ENCODE results near the gene TRO. TPM values are rescaled to one million over a fixed set of nuclear protein-coding genes. Genes with fewer than 3 reads are reported as not detected.

TRO gene
- polyA plus RNA-seq, 12 donors, result 95.9 to 163 (median 116) TPM; not detected in 1

DNA sequence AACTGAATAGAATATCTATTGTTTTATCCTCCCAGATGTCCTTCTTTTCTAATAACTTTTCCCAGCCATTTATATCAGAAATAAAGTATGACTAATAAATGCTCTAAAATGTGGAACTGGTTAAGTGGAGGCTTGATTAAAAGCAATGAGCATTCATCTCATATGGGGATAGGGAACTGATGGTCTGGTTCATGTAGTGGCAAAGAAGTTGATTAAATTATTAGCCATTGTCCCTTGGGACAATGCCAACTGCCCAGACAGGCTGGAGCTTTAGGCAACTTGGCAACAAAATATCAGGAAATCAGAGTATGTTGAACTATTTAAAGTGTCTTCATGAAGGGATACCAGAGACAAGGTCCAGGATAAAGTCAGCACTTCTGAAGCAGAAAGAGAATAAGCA is 24.2 kb downstream of the TRO start:
- no peak for DNase-seq

DNA sequence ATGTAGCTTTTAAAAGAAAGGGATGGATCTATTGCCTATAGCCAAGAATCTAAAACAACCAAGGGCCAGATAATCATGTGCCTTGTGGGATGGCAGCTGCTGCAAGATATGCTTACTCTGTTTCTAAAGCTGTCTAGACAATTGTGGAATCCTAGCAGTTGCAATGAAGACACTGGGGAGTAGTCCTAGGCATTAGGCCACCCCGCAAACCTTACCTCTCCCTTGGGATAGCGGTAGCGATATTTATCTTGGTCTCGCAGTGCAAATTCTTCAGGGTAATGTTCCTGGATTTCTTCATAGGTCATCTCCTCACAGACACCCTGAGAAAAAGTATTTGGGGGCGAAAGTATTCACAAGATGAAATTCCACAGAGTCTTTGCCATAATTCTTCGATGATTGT is 24.6 kb downstream of the TRO start:
- no peak for DNase-seq

DNA sequence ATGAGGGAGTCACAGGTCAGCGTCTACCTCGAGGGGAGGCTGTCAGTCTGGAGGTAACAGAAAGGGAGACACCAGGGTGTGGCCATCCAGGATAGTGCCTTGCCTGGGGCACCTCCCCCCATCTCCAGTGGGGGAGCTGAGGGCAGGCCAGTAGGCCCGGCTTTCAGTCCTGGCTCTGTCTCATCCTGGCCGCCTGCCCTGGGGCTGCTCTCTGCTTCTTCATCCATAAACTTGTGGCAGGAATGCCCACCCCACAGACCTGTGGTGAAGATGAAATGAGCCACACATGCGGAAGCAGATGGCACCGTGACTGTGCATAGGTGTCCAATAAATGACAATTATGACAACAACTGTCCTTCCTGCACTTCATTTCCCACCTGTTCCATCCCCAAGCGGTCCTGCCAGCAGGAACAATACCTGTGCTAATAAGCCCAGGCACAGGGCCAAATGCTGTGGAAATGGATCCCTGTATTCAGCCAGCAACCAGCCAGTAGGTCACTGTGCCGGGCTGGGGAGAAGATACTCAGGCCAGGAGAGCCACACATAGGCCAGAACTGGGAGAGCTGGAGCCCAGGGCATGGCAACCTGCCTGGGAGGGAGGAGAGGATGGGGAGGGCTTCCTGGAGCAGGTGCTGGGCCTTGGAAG is 30.2 kb downstream of the TRO start:
- no peak for DNase-seq

DNA sequence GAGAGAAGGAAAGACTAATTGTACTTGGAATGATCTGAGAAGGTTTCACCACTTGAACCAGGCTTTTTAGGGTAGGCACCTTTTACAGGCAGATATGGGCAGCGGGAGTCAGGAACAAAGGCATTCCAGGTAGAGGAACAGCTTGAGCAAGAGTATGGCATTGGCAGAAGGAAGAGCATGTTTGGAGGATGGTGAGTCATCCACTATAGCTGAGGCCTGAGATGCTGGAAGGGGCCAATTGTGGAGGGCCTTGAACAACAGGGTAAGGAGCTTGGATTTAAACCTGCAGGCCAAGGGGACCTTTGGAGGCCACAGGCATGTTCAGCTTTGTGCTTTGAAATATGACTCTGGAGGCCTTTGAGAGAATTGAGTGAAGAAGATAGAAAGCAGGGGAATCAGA is 41.1 kb downstream of the TRO start:
- no peak for DNase-seq

DNA sequence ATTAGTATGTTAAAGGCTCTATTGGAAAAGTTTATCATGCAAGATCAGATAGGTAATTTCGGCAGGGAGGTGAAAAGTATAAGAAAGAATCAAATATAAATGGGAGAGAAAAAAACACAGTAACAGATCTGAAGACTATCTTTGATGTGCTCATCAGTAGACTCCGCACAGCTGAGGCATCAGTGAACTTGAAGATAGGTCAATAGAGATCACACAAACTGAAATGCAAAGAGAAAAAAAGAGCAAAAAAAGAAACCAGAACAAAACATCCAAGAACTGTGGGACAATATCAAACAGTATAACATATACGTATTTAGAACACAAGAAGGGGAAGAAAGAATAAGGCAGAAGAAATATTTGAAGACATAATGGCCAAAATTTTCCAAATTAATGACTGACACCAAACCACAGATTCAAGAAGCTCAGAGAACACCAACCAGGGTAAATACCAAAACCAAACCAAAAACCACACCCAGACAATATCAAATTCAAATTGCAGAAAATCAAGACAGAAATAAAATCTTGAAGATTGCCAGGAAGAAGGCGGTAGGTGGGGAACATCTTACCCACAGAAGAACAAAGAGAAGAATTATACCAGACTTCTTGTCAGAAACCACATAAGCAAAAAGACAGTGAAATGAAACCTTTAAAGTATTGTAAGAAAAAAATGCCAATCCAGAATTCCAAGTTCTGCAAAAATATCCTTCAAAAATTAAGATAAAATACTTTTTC is 44.3 kb downstream of the TRO start:
- no peak for DNase-seq

DNA sequence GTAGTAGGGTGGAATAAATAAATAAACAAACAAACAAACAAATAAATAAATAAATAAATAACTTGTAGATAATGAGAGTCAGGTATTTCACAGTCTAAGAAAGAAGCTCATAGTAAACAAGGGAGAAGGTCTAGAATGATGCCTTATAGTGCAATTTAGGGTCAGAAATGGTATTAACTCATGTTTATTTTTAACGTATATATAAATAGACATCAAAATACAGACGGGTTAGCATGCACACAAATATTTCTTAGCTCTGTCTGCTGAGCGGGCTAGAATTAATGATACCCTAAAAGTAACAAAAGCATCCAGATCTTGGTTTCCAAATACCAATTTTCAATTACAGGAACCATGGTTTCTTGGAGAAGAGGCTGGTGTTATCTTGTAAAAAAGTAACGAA is 56.8 kb downstream of the TRO start:
- no peak for DNase-seq

DNA sequence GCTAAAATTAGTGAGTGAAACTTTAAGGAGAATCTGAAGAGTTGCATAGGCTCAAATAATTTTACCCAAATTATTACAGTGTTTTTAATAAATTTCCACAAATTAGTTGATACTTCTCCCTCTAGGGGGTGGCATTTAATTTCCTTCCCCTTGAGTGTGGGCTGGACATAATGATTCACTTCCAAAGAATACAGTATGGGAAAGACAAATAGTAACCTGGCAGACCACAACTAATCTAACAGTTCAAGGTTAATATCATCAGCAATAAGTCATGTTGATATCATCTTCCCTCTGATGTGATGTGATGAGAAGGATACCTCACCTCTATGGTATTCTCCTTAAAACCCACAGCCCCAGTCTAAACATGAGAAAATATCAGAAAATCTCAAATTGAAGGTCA is 57.8 kb downstream of the TRO start:
- DNase-seq, result no peak

DNA sequence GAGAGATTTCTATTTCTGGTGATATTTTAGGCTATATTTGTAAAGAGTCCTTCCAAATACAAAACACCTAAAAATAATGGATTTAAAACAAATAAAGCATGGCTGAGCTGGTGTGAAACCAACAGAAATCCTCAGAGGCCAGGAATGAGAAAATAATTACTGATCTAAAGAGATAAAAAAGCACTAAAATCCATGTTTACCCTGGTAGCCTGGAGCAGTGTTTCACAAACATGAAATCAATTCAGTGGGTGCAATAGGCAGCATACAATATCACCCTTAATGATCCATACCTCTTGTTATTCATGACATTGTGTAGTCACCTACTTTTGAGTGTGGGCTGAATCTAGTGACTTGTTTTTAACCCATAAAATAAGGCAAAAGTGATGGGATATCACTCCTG is 58.8 kb downstream of the TRO start:
- DNase-seq, result no peak

DNA sequence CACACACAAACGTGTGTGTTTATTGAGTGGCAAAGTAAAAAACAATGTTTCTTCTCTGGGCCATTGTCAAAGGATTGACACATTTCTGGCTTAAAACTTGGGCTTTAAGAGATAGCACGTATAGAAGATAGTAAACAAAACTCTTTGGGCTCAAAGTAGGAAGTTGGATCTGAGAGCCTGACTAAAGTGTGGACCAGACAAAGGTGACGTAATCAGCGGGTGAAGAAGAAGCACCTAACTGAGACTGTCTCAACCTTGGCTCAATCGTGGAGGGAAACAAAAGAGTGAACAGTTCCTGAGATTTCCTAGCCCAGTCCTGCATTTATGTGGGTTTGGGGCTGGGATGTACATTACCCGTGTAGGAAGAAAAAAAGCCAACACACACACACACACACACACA is 59.7 kb downstream of the TRO start:
- DNase-seq, result no peak

Other genes starting within 250 kb of the TRO start
- 1 to 10 TPM in 4 of 12 donors, under 1 TPM in 6, not detected in 2; 0.31 to 1.6 (median 0.84) TPM for gene ITIH6, start 122.6 kb upstream of the TRO start, polyA plus RNA-seq (ENCODE audit: insufficient read length in 12 of 12)
- 1,000 to 10,000 TPM in 1 of 12 donors, 100 to 1,000 TPM in 11; 287 to 1,040 (median 935) TPM for gene MAGED2, start 113.1 kb upstream of the TRO start, polyA plus RNA-seq (ENCODE audit: insufficient read length in 12 of 12)
- 1 to 10 TPM in 4 of 12 donors, under 1 TPM in 6, not detected in 2; 0.27 to 1.5 (median 0.89) TPM for gene PFKFB1, start 73.4 kb downstream of the TRO start, polyA plus RNA-seq (ENCODE audit: insufficient read length in 12 of 12)
- 10 to 100 TPM in 7 of 12 donors, 1 to 10 TPM in 4, not detected in 1; 7.5 to 13.9 (median 10.1) TPM for gene APEX2, start 79.5 kb downstream of the TRO start, polyA plus RNA-seq (ENCODE audit: insufficient read length in 12 of 12)
- 100 to 1,000 TPM in 2 of 12 donors, 10 to 100 TPM in 8, 1 to 10 TPM in 1, not detected in 1; 7.9 to 124 (median 39.1) TPM for gene ALAS2, start 110.2 kb downstream of the TRO start, polyA plus RNA-seq (ENCODE audit: insufficient read length in 12 of 12)
- under 1 TPM in 1 of 12 donors, not detected in 11; 0.52 TPM for gene PAGE2B, start 154.2 kb downstream of the TRO start, polyA plus RNA-seq (ENCODE audit: insufficient read length in 12 of 12)
- gene PAGE2, start 168.2 kb downstream of the TRO start, polyA plus RNA-seq (ENCODE audit: insufficient read length in 12 of 12), result under 1 TPM in 1 of 12 donors, not detected in 11; 0.41 TPM